ENCODE data around the gene JKAMP.
"Not testable (repeated sequence)": the region's sequence is repeated elsewhere in the genome, so short reads cannot be mapped to it uniquely, and the experiment has no call there.

Gene JKAMP

GRCh38 chr14:59483819-59484638 is at the start of gene JKAMP, which contains the start of gene L3HYPDH:
Gene JKAMP (plus strand): TSS chr14:59484517. CDS start chr14:59484590, 73 bp downstream.
Gene L3HYPDH (minus strand): TSS chr14:59484408. CDS start chr14:59484316, 92 bp downstream.
- peak; percentile 97 for DNase-seq (ENCODE audit: low read depth in 2 of 2)

GRCh38 chr14:59435101-59435500 is 49.2 kb upstream of the JKAMP start:
- no peak for DNase-seq (ENCODE audit: low read depth in 2 of 2)

DNA sequence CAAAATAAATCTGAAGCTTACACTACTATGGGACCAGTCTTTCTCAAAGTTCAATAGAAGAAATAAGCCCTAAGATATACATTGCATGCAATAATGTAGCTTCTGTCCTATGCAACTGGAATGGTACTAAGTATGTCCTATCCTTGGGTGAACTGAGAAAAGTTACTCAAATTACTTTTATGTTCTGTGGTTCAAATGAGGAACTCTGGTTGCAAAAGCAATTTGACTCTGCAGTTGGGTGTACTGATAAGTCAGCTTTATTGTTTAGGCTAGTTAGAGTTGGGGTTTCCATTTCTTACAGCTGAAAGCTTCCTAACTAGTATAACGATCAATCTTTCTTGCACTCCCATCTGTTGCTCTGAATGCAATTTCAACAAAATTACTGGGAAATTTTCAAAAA is 48.3 kb upstream of the JKAMP start:
- no peak for DNase-seq (ENCODE audit: low read depth in 2 of 2)

DNA sequence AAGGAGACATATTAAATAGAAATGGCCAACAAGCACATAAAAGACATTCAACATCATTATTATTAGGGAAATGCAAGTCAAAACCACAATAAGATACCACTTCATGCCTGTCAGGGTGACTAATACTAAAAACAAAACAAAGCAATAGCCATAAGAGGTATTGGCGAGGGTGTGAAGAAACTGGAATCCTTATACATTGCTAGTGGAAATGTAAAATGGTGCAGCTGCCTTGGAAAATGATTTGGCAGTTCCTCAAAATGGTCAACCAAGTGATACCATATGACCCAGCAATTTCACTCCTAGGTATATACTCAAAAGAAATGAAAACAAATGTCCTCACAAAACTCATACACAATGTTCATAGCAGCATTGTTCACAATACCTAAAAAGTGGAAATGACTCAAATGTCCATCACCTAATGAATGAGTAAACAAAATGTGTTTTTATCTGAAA is 46.1 kb upstream of the JKAMP start:
- DNase-seq (ENCODE audit: low read depth in 2 of 2): no peak

DNA sequence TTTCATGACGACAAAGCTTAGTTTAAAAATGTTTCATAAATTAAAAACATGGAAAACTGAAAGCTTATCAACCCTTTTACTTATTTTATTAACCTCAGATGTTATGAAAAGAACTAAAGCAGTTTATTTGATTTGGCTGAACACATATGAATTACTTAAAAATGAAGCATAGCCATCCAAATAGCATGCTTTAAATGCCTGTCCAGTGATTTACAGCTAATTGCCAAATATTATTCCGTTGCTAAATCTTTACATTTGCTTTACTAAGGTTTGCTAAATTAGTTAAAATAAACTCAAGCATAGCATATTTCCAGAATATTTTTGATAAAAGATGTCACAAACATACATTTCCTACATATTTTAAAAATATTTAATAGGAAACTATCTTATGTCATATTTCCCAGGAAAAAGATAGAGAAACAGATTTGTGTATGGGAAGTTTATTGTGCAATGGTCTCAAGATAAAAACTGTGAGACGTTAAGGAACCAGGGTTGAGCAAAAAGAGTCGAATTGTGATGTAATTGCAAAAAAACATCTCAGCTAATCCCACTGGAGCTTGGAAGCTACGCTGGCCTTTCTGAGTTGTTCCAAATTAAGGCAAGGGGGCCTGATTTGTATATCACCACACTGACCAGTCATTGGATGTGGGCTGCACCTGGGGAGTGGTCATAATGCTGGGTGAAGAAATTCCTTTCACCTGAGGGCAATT is 44.9 kb upstream of the JKAMP start:
- DNase-seq (ENCODE audit: low read depth in 2 of 2): no peak

DNA sequence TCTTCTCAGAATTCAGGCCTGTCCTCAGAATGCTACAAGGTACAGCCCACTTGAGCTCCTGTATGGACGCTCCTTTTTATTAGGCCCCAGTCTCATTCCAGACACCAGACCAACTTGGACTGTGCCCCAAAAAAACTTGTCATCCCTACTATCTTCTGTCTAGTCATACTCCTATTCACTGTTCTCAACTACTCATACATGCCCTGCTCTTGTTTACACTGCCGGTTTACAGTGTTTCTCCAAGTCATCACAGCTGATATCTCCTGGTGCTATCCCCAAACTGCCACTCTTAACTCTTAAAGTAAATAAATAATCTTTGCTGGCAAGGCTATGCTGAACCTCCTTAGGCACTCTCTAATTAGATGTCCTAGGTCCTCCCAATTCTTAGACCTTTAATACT is 35.6 kb upstream of the JKAMP start:
- not testable (repeated sequence) for DNase-seq (ENCODE audit: low read depth in 2 of 2)

GRCh38 chr14:59450716-59451115 is 33.6 kb upstream of the JKAMP start:
- no peak for DNase-seq (ENCODE audit: low read depth in 2 of 2)

DNA sequence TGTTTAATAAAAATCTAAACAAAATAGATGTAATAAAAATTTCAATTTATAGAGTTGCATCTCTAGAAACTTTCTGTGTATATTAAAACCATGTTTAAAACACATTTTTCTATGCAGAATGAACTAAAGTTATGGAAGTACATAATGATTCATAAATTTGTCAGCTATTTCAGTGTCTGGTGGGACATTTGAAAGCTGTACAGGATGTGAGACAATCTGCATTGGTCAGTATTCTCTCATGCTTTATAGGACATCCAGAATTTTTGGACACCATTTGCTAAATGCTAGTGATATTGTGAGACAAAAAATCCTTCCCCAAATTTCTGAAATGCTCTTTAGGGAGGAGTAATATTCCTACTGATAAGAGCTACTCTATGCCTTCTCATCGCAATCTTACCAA is 32.5 kb upstream of the JKAMP start:
- DNase-seq (ENCODE audit: low read depth in 2 of 2): no peak

GRCh38 chr14:59454139-59454538 is 30.2 kb upstream of the JKAMP start:
- no peak for DNase-seq (ENCODE audit: low read depth in 2 of 2)

DNA sequence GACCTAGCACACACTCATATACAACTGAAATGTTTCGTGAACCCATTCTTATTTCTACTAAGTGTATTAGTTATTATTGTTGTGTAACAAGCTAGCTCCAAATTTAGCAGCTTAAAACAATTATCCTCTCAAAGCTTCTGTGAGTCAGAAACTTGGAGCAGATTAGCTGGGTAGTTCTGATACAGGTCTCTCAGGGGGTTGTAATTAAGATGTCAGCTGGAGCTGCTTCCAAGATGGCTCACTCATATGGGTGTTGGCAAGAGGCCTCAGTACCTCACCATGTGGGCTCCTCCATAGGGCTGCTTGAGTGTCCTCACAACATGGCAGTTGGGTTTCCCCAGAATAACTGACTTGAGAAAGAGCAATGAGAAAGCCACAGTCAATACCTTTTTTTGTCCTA is 28.9 kb upstream of the JKAMP start:
- no peak for DNase-seq (ENCODE audit: low read depth in 2 of 2)

DNA sequence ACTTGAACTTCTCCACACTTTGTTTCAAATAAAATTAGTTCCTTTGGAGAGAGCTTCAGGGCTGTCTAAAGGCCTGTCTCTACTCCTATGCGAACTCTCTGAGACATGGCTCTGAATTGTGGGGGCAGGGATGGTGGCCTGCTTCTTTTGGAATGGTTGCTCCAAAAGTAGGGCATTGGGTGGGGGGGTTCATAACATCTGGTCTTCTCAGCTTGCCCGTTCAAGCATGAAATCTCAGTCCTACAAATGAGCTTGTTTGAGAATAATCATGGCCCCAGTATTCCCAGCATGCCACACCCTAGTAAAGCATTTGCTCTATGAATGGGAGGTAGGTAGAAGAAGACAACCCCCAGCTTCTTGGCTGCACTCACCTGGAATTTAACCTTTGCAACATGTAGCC is 25.8 kb upstream of the JKAMP start:
- DNase-seq (ENCODE audit: low read depth in 2 of 2): no peak

DNA sequence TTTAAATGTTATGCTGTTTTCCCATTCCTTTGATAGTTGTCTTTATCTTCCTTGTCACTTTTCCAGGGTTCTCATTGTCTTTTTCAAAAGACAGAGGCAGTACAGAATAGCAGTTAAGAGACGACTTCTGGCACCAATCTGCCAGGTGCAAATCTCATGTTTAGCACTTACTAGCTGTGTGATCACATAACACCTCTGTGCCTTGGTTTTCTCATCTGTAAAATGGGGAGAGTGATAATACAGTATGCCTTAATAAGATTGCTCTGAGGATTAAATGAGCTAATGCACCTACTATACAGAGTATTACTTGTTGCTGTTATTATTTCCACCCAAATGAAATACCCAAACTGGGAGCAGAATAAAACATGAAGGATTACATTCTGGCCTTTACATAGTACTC is 23.9 kb upstream of the JKAMP start:
- no peak for DNase-seq (ENCODE audit: low read depth in 2 of 2)

- DNase-seq (ENCODE audit: low read depth in 2 of 2): no peak
Observed at GRCh38 chr14:59461891-59462290, 22.4 kb upstream of the JKAMP start.

GRCh38 chr14:59463787-59464485 is 20.4 kb upstream of the JKAMP start:
- no peak for DNase-seq (ENCODE audit: low read depth in 2 of 2)

DNA sequence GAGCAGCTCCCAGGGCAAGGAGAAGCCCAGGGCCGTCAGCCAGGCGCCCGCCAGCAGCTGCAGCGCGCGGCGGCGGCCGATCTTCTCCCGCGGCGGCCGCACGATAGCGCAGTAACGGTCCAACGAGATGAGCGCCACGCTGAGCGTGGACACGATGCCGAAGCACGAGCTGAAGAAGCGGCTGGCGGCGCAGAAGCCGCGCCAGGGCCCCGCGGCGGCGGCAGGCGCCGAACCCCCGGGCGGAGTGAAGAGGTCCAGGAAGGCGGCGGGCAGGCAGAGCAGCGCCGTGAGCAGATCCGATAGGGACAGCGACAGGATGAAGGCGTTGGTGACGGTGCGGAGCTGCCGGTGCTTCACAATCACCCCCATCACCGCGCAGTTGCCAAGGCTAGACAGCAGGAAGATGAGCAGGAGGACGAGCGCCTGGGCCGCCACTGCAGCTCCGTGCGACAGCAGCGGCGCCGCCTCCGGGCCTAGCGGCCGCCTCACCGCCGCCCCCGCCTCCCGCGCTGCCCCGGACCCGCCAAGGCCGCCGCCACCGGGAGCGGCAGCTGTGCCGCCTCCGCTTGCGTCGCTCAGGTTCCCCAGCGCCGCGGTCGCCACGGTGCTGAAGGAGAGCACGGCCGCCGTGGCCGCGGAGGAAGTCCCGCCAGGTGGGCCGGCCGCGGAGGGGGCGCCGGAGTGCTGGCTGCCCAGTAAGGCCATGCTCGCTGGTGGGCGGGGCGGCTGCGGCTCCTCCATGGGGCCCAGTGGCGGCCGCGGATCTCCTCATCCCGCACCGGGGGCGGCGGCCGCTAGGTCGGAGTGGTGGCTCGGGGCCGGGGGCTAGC is 19.6 kb upstream of the JKAMP start:
- peak in 1 of 2 donors; percentile 8 for DNase-seq (ENCODE audit: low read depth in 2 of 2)

DNA sequence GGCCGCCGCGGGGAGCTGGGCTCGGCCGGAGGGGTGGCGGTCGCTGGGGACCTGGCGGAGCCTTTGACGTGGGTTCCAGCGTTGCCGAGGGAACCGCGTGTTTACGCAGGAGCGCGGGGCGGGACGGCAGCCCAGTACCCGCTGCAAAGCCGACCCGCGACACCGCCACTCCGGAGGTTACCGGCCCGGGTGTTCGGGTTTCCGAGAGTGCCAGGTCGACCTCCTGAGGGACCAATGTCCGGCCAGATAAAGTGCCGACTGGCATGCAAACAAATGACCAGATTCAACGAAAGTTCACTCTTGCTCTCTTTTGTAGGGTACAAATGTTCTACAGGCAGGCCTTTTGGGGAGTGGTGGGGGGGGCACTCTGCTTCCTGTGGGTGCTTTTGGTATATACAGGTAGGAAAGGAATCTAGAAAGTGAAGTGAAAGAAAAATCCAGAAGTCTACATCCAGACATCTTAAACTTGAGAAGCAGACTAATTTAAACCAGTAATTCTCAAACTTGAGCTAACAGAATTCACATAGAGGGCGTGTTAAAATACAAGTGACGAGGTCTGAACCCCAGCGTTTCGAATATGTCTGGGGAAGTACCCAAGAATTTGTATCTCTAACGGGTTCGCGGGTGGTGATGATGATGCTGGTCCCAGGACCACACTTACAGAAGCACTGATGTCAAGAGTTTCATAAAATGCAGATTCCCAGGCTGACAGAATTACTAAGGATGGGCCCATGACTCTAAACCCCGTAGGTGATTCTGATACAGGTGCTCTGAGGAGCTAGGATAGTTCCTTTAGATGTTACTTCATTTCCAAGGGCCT is 18.8 kb upstream of the JKAMP start, which contains the start of gene GPR135:
Gene GPR135 (minus strand): TSS at position 65 of the 820 bp plus-strand sequence. CDS start 154 bp downstream, outside the sequence.
- DNase-seq (ENCODE audit: low read depth in 2 of 2): no peak

- DNase-seq (ENCODE audit: low read depth in 2 of 2): no peak
Observed at GRCh38 chr14:59474172-59474571, 10.1 kb upstream of the JKAMP start.

DNA sequence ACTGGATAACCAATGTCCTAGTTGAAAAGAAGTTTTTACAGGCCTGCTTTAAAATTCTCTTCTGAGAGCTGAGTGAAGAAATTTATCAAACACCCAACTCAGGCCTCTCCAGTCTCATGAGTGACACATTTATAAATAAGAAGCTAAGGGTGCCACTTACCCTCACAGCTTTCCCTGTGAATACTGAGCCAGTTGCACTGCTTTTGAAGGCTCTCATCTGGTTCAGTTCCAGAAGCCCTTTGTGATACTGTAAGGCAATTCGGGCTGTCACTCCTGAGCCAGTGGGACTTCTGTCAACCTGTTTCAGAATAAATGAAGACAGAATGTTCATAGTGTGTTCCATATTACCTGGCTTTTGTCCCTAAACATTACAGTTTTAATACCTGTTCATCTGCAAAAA is 8.6 kb upstream of the JKAMP start:
- DNase-seq (ENCODE audit: low read depth in 2 of 2): no peak

DNA sequence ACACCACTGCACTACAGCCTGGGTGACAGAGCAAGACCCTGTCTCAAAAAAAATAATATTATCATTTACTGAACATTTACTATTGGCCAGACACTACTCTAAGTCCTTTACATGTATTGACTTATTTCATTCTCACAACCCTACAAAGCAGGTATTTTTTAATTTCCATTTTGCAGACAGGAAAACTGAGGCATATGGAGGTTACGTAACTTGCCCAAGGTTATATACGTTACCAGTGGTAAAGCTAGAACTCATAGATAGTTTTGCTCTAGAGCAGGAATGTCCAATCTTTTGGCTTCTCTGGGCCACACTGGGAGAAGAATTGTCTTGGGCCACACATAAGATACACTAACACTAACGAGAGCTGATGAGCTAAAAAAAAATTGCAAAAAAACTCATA is 5.8 kb upstream of the JKAMP start:
- no peak for DNase-seq (ENCODE audit: low read depth in 2 of 2)

- no peak for DNase-seq (ENCODE audit: low read depth in 2 of 2)
Observed at GRCh38 chr14:59480166-59480565, 4.2 kb upstream of the JKAMP start.

Measured in stimulated activated CD8-positive, alpha-beta memory T cell treated with anti-CD3 and anti-CD28 coated beads, Interleukin-2, amount 100 ng/mL, for 1 hour (primary cell).